GM06990 (cell line): Measurements from ENCODE around the gene ALOX12.

Experiments
- DNase-seq: peaks from one replicate; pipeline ENCODE4 v3.0.0-alpha.2; 2011; ENCODE audit not compliant: insufficient read length; ENCODE audit errors: extremely low read depth
- H3K27me3 ChIP-seq: replicated peaks from 2 replicates; pipeline ENCODE4 v1.6.0; 2011; ENCODE audit warnings: low read length; ENCODE audit not compliant: control insufficient read depth, insufficient read depth
- H3K36me3 ChIP-seq: 2 replicates; pipeline ENCODE4 v1.5.1; 2011; ENCODE audit warnings: low read length; ENCODE audit not compliant: control insufficient read depth, insufficient read depth
- H3K4me3 ChIP-seq: replicated peaks from 2 replicates; pipeline ENCODE4 v1.5.1; 2011; ENCODE audit warnings: low read depth, mild to moderate bottlenecking, control low read depth, low read length
- TF ChIP-seq, protein P1 (sequence below): IDR thresholded peaks from 2 replicates; pipeline ENCODE4 v1.5.1; 2011; ENCODE audit warnings: low read length, control low read depth, mild to moderate bottlenecking, inconsistent platforms; ENCODE audit not compliant: insufficient read depth, poor library complexity, severe bottlenecking

ALOX12 gene

DNA sequence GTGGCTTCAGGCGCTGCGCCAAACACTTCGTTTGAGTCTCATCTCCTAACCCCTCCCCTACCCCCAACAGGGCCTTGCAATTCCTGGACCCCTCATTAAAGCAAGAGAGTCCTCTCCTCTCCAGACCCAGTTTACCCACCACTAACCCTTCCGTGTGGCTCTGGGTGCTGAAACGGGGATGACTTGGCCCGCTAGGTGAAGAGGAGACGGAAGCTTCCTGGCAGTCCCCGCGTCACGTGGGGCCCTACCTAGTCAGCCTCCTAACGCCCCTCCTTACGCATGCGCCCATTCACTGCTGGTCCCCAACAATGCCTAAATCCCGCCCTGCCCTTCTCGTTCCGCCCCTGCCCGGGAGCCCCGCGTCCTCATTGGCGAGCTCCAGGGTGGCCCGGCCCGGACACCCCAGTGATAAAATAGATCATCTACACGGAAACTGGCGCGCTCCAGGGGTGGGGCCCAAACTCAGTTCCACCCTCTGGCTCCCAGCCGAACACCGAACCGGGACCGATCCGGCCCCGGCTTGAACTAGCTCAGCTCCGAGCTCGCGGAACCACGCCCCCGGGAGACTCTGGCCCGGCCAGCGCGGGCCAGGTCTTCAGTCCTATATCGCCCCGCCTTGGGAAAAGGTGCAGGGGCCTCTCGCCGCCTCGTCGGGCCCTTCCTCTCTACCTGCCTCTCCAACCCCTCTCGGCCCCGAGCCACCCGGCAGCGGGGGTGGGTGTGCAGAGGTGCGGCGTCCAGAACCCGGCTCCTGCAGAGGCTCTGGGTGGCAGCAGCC lies 39.9 kb downstream of the ALOX12 start, which contains the start of gene SLC16A13:
Gene SLC16A13, plus strand, starts transcription at position 425 of the 778 bp plus-strand sequence. CDS start 368 bp downstream, outside the sequence.
- peak within 1 kb of the TSS; percentile 67 for H3K4me3 ChIP-seq
- TF ChIP-seq, protein P1, sequence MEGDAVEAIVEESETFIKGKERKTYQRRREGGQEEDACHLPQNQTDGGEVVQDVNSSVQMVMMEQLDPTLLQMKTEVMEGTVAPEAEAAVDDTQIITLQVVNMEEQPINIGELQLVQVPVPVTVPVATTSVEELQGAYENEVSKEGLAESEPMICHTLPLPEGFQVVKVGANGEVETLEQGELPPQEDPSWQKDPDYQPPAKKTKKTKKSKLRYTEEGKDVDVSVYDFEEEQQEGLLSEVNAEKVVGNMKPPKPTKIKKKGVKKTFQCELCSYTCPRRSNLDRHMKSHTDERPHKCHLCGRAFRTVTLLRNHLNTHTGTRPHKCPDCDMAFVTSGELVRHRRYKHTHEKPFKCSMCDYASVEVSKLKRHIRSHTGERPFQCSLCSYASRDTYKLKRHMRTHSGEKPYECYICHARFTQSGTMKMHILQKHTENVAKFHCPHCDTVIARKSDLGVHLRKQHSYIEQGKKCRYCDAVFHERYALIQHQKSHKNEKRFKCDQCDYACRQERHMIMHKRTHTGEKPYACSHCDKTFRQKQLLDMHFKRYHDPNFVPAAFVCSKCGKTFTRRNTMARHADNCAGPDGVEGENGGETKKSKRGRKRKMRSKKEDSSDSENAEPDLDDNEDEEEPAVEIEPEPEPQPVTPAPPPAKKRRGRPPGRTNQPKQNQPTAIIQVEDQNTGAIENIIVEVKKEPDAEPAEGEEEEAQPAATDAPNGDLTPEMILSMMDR: no peak
- no peaks in the 10 kb centered on the region for H3K27me3 ChIP-seq
- DNase-seq: peak; percentile 96
- H3K36me3 ChIP-seq: peaks cover 1% of the 10 kb centered on the region

DNA sequence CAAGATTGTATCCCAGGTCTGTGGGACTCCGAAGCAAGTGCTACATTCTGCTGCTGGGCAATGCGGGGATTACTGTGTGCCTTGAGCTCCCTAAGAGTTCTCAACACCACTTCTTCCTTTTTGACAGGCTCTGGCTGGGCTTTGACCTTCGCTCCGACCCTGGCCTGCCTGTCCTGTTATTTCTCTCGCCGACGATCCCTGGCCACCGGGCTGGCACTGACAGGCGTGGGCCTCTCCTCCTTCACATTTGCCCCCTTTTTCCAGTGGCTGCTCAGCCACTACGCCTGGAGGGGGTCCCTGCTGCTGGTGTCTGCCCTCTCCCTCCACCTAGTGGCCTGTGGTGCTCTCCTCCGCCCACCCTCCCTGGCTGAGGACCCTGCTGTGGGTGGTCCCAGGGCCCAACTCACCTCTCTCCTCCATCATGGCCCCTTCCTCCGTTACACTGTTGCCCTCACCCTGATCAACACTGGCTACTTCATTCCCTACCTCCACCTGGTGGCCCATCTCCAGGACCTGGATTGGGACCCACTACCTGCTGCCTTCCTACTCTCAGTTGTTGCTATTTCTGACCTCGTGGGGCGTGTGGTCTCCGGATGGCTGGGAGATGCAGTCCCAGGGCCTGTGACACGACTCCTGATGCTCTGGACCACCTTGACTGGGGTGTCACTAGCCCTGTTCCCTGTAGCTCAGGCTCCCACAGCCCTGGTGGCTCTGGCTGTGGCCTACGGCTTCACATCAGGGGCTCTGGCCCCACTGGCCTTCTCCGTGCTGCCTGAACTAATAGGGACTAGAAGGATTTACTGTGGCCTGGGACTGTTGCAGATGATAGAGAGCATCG lies 42.4 kb downstream of the ALOX12 start:
- TF ChIP-seq, protein P1: no peak
- no peak for DNase-seq
- Histone ChIP-seq H3K27me3 (no peaks in the 10 kb centered on the region; the same call in 1 of the 2 replicates), H3K36me3 (peaks cover 1% of the 10 kb centered on the region), H3K4me3 (no peak overlapping the region)

DNA sequence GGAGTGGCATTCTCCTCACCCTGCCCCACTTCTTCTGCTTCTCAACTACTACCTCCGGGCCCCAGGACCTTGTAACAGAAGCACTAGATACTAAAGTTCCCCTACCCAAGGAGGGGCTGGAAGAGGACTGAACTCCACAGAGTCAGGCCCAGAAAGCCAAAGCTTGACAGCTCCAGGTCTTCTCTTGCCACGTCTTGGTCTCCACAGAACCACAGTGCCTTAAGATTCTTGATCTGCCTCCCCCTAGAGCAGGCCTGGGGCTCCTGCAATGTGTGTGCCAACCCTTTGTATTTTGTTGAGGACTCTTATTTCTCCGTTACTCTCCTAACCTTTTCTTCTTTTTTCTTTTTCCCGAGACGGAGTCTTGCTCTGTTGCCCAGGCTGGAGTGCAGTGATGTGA lies 44.0 kb downstream of the ALOX12 start:
- DNase-seq: no peak
- H3K36me3 ChIP-seq: peaks cover 1% of the 10 kb centered on the region
- H3K4me3 ChIP-seq: no peak overlapping the region
- H3K27me3 ChIP-seq: no peaks in the 10 kb centered on the region; the same call in 1 of the 2 replicates
- TF ChIP-seq, protein P1: no peak

DNA sequence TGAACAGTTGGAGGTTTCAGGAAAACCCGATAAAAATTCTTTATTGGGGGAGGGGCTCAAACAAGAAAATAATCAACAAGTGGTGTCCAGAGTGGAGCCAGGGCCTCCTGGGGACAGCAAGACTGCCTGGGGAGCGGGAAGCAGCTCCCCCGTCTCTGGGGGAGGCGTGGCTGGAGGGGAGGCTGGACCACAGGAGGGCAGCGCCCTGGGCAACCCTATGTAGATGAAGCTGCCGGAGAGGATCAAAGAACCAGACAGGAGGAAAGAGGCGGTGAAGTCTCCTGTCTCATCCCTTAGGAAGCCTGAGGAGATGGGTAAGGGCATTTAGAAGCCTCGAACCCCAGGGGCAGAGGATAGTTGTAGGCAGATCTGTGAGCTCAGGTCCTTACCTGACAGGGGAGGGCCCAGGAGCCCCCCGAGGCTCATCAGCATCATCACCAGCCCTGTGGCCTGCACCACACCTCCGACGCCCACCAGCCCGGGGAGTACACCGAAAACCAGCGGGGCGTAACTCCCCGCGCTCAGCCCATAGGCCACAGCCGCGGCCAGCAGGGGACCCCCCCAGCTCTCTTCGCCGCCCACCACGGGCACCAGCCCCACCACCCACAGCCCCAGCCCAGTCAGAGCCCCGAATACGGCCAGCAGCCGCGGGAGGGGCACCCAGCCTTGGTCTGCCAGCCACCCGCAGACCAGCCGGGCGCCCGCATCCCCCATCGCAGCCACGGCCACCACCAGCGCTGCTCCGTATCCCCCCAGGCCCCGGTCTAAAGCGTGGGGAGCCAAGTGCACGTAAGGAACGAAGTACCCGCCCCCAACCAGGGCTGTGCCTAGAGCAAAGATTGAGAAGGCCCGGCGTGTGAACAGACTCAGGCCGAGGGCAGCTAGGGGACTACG lies 46.0 kb downstream of the ALOX12 start:
- Histone ChIP-seq H3K36me3 (peaks cover 1% of the 10 kb centered on the region), H3K27me3 (no peaks in the 10 kb centered on the region; the same call in 1 of the 2 replicates), H3K4me3 (peak overlapping the region; percentile 3; the same call in 1 of the 2 replicates)
- DNase-seq: no peak
- TF ChIP-seq, protein P1: no peak

DNA sequence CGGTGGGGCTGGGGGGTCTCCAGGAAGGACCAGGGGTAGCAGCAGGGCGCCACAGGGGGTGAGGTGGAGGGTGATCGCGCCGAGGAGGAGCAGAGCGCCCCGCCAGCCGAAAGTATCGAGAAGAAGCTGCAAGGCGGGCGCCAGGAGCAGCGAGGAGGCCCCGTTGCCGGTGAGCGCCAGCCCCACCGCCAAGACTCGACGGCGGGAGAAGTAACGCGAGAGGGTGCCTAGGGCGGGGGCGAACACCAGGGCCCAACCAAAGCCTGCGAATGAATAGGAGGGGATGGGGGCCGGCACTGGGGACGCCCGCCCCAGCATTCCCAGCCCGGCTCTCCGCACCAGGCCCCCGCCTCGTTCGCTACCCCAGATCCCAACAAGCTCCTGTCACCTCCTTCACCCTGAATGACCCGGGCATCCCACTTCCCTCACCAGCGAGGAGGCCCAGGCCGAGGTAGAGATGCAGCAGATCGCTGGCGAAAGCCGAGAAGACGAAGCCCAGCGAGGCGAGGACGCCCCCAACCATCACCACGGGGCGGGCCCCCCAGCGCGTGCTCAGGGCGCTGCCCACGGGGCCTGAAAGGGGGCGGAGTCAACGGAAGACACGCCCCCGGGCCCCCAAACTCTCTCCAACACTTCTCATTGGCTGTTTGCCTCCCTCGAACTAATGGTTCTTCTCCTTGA lies 46.8 kb downstream of the ALOX12 start:
- TF ChIP-seq, protein P1: no peak
- peak overlapping the region; percentile 3; the same call in 1 of the 2 replicates for H3K4me3 ChIP-seq
- no peaks in the 10 kb centered on the region; the same call in 1 of the 2 replicates for H3K27me3 ChIP-seq
- peak; percentile 54 for DNase-seq
- H3K36me3 ChIP-seq: peaks cover 1% of the 10 kb centered on the region
